C4-2B (cell line): ENCODE data around the gene ZBTB20.

Source experiments
- H3K27ac ChIP-seq: fragments of 450-650 bp; 2 replicates; pipeline ENCODE4 v1.5.1; 2017
- CTCF ChIP-seq: fragments of 450-650 bp; conservative IDR thresholded peaks from 2 replicates; pipeline ENCODE4 v1.5.1; 2017; ENCODE audit warnings: mild to moderate bottlenecking
- ZFX ChIP-seq: fragments of 450-650 bp; IDR thresholded peaks from 2 replicates; pipeline ENCODE4 v1.6.1; 2017

ZBTB20 gene

GRCh38 chr3:115165701-115166100 lies 18.6 kb upstream of the ZBTB20 start:
- H3K27ac ChIP-seq: no peak overlapping the region
- no peak for TF ChIP-seq ZFX
- TF ChIP-seq CTCF: no peak

GRCh38 chr3:115165266-115165665 lies 18.2 kb upstream of the ZBTB20 start:
- H3K27ac ChIP-seq: no peak overlapping the region
- no peak for TF ChIP-seq CTCF

GRCh38 chr3:115164374-115165221 lies 17.5 kb upstream of the ZBTB20 start:
- no peak overlapping the region for H3K27ac ChIP-seq
- TF ChIP-seq CTCF (no peak), ZFX (no peak)

- TF ChIP-seq CTCF (no peak), ZFX (no peak)
- H3K27ac ChIP-seq: no peak overlapping the region
Measured at GRCh38 chr3:115162759-115163158, 15.7 kb upstream of the ZBTB20 start.

- TF ChIP-seq ZFX (no peak), CTCF (no peak)
- H3K27ac ChIP-seq: no peak overlapping the region
Measured at GRCh38 chr3:115161866-115162265, 14.8 kb upstream of the ZBTB20 start.

GRCh38 chr3:115161168-115161834 lies 14.2 kb upstream of the ZBTB20 start:
- H3K27ac ChIP-seq: no peak overlapping the region
- TF ChIP-seq ZFX (no peak), CTCF (no peak)

- no peak overlapping the region for H3K27ac ChIP-seq
- TF ChIP-seq CTCF (no peak), ZFX (no peak)
Measured at GRCh38 chr3:115160295-115160694, 13.2 kb upstream of the ZBTB20 start.
